K562 (cell line): Measurements from ENCODE around the gene DRGX. TPM values are rescaled to one million over a fixed set of nuclear protein-coding genes. Genes with fewer than 3 reads are reported as not detected.

ENCODE experiments used
- ATAC-seq: fragments of 200-7000 bp; cut with Tn5 transposase; 3 replicates; pipeline ENCODE4 v1.9.1; 2020; ENCODE audit warnings: moderate library complexity
- BruUV-seq: library from RNA; stranded (reverse); fragments of 400-500 nt; replicated peaks from 2 replicates; lab custom pipeline; 2021; lab: Mats Ljungman, UMichigan
- CTCF ChIA-PET: fragments of 300-600 bp; formaldehyde crosslinking; extraction: SDS; loops from one replicate; lab custom pipeline; 2021; ENCODE audit warnings: low intra/inter-chr PET ratio; lab: Yijun Ruan, JAX
- POLR2A ChIA-PET: fragments of 300-600, 350-650 bp; sonication (Branson Sonifier 250); formaldehyde crosslinking; extraction: SDS; loops from one replicate; lab custom pipeline; 2021; ENCODE audit warnings: antibody characterized with exemption, inconsistent platforms; lab: Yijun Ruan, JAX
- DNase-seq, 4 experiments: peaks; one replicate each; pipeline versions ENCODE4 v3.0.0 to v3.0.0-alpha.2; 2011 to 2018; ENCODE audit warnings: low spot score in 3 of 4, mixed read lengths in 3 of 4; ENCODE audit errors: extremely low read depth in 1 of 4
- FAIRE-seq: peaks from 2 replicates; lab custom pipeline; 2011; peaks lifted over from hg19 to GRCh38; lab: Jason Lieb, UNC
- H2AFZ ChIP-seq: 2 replicates; pipeline ENCODE4 v1.6.0; 2011; ENCODE audit warnings: low read depth, low read length, control low read depth, inconsistent platforms
- H3K27ac ChIP-seq: fragments of 200-600 bp; 3 replicates; pipeline ENCODE4 v1.8.0; 2011; ENCODE audit warnings: low read depth, mild to moderate bottlenecking, control low read depth, inconsistent platforms, low read length, moderate library complexity, mixed read lengths; ENCODE audit errors: extremely low read depth
- H3K27me3 ChIP-seq, 2 experiments: fragments of 300-600 bp in 1 of 2; 2 replicates in 1 of 2; 3 replicates in 1 of 2; pipeline versions ENCODE4 v1.6.0 to v1.8.0; 2011; ENCODE audit warnings: inconsistent platforms in 2 of 2, low read length in 2 of 2, mild to moderate bottlenecking in 1 of 2, mixed read lengths in 1 of 2, moderate library complexity in 1 of 2; ENCODE audit not compliant: control insufficient read depth in 2 of 2, insufficient read depth in 2 of 2
- H3K36me3 ChIP-seq: fragments of 300-600 bp; 3 replicates; pipeline ENCODE4 v1.8.0; 2011; ENCODE audit warnings: mild to moderate bottlenecking, low read length, inconsistent platforms; ENCODE audit not compliant: control insufficient read depth, insufficient read depth
- H3K4me1 ChIP-seq, 2 experiments: fragments of 200-600 bp in 1 of 2; replicated peaks in 1 of 2; 2 replicates in 1 of 2; 3 replicates in 1 of 2; pipeline versions ENCODE4 v1.5.1 to v1.8.0; 2011; ENCODE audit warnings: inconsistent platforms in 2 of 2, low read length in 2 of 2, mild to moderate bottlenecking in 1 of 2, mixed read lengths in 1 of 2, moderate library complexity in 1 of 2; ENCODE audit not compliant: control insufficient read depth in 2 of 2, insufficient read depth in 2 of 2
- H3K4me2 ChIP-seq: 2 replicates; pipeline ENCODE4 v1.6.1; 2011; ENCODE audit warnings: low read length, control low read depth, inconsistent platforms, mixed read lengths; ENCODE audit not compliant: insufficient read depth
- H3K4me3 ChIP-seq: fragments of 200-600 bp; sonication (generic), shearing (Covaris generic); 2 replicates; pipeline ENCODE4 v1.5.1; 2016; ENCODE audit warnings: control low read depth, inconsistent platforms
- H3K79me2 ChIP-seq: fragments of 200-600 bp; 3 replicates; pipeline ENCODE4 v1.8.0; 2011; ENCODE audit warnings: low read length, inconsistent platforms; ENCODE audit not compliant: control insufficient read depth, insufficient read depth
- H3K9ac ChIP-seq, 2 experiments: 2 replicates each; pipeline versions ENCODE4 v1.6.0 to v1.6.1; 2011; ENCODE audit warnings: low read depth in 2 of 2, low read length in 2 of 2, control low read depth in 1 of 2, inconsistent platforms in 1 of 2, mild to moderate bottlenecking in 1 of 2, mixed read lengths in 1 of 2; ENCODE audit not compliant: insufficient read depth in 1 of 2
- H3K9me1 ChIP-seq: one replicate; pipeline ENCODE4 v1.6.0; 2011; ENCODE audit warnings: inconsistent platforms, mild to moderate bottlenecking, low read length, moderate library complexity; ENCODE audit not compliant: control insufficient read depth, insufficient read depth
- H3K9me3 ChIP-seq: replicated peaks from 2 replicates; pipeline ENCODE4 v1.5.1; 2011; ENCODE audit warnings: low read depth, low read length, inconsistent platforms; ENCODE audit not compliant: control insufficient read depth, insufficient read depth
- H4K20me1 ChIP-seq: replicated peaks from 2 replicates; pipeline ENCODE4 v1.6.1; 2011; ENCODE audit warnings: low read length, inconsistent platforms, mixed read lengths; ENCODE audit not compliant: control insufficient read depth, insufficient read depth
- ARHGAP35 ChIP-seq: fragments of 450-650 bp; IDR thresholded peaks from 2 replicates; pipeline ENCODE4 v1.6.1; 2018; ENCODE audit not compliant: partially characterized antibody
- CEBPG ChIP-seq, 3 experiments: fragments of 200-800 bp in 1 of 3; sonication (Bioruptor generic) in 1 of 3; sonication (generic) in 1 of 3; formaldehyde crosslinking in 1 of 3; IDR thresholded peaks in 2 of 3; conservative IDR thresholded peaks in 1 of 3; 2 replicates each; pipeline versions ENCODE4 v1.6.1 to v1.8.0; 2016 to 2022; ENCODE audit warnings: missing compliant biosample characterization in 2 of 3, missing genetic modification characterization in 2 of 3, mild to moderate bottlenecking in 1 of 3, missing genetic modification reagents in 1 of 3
- PHF8 ChIP-seq: fragments of 200-600 bp; sonication (generic); IDR thresholded peaks from 2 replicates; pipeline ENCODE4 v1.6.1; 2012; ENCODE audit warnings: mixed run types, mild to moderate bottlenecking, inconsistent platforms, low read length, moderate library complexity, borderline replicate concordance
- U2AF1 ChIP-seq: fragments of 200-400 bp; formaldehyde crosslinking; optimal IDR thresholded peaks from 2 replicates; pipeline ENCODE3; 2017; ENCODE audit warnings: mild to moderate bottlenecking, low read depth, low read length, moderate library complexity
- ZNF507 ChIP-seq: conservative IDR thresholded peaks from 2 replicates; pipeline ENCODE4 v1.6.1; 2017; ENCODE audit warnings: missing genetic modification characterization, missing compliant biosample characterization
- ZSCAN32 ChIP-seq: fragments of 450-650 bp; formaldehyde crosslinking; IDR thresholded peaks from 2 replicates; pipeline ENCODE4 v1.4.0; 2020; ENCODE audit warnings: mild to moderate bottlenecking, moderate library complexity
- WGBS: fragments of 100-300 bp; shearing (Covaris generic); methylation state at CpG from one replicate; pipeline ENCODE4 v1.1.6; 2016; ENCODE audit warnings: low coverage, mixed read lengths; ENCODE audit not compliant: insufficient coverage; ENCODE audit errors: missing lambda C conversion rate; 5-methylcytosine and 5-hydroxymethylcytosine counted together
- in situ Hi-C: fragments of 300-500 bp; cut with MboI; formaldehyde crosslinking; loops from 4 replicates; pipeline ENCODE4 v1.15.0; 2018; ENCODE audit warnings: inconsistent platforms, mixed read lengths
- intact Hi-C: fragments of 100-400 bp; cut with micrococcal nuclease; formaldehyde crosslinking; loops from 2 replicates; pipeline ENCODE4 v1.14.2; 2022
- polyA plus RNA-seq, 8 experiments: library from polyadenylated mRNA; depleted of rRNA in 4 of 8; stranded (reverse) in 5 of 8; unstranded in 3 of 8; fragments of >200 nt; fragmentation: Nextera tagmentation in 2 of 8; fragmentation: Illumina TruSeq in 1 of 8; extraction: Ambion mirVana in 2 of 8; extraction: Trizol in 1 of 8; gene quantifications; 2 replicates each; pipeline versions ENCODE4 v1.2.1 to v1.2.3, GENCODE V29; 2011 to 2014; ENCODE audit warnings: inconsistent platforms in 1 of 8, missing spikeins in 1 of 8
- total RNA-seq, 7 experiments: library from RNA; depleted of rRNA in 6 of 7; stranded (reverse); fragments of >200 nt in 6 of 7; fragmentation: Illumina TruSeq in 2 of 7; extraction: Trizol in 2 of 7; gene quantifications; 2 replicates each; pipeline versions ENCODE4 v1.2.1 to v1.2.3, GENCODE V29; 2011 to 2021; ENCODE audit warnings: low replicate concordance in 1 of 7
- TF ChIP-seq, protein P1 (sequence below): fragments of 250-450 bp; sonication (Bioruptor Pico); IDR thresholded peaks from 2 replicates; pipeline ENCODE4 v1.8.0; 2022; ENCODE audit warnings: inconsistent platforms, mild to moderate bottlenecking, moderate library complexity, borderline replicate concordance
- TF ChIP-seq, protein P2 (sequence below), 2 experiments: IDR thresholded peaks in 1 of 2; conservative IDR thresholded peaks in 1 of 2; 2 replicates each; pipeline ENCODE4 v1.6.1; 2016; ENCODE audit warnings: low read depth in 2 of 2, mild to moderate bottlenecking in 1 of 2, missing compliant biosample characterization in 1 of 2, missing genetic modification characterization in 1 of 2, moderate library complexity in 1 of 2
- TF ChIP-seq, protein P3 (sequence below): sonication (generic); formaldehyde crosslinking; IDR thresholded peaks from 2 replicates; pipeline ENCODE4 v1.5.0; 2020; ENCODE audit warnings: missing genetic modification reagents

Gene DRGX
- total and polyA plus RNA-seq, 9 of the 15 experiments (the other 6 are each of a cell fraction or from before 2014, with no cell fraction given), result not detected

DNA sequence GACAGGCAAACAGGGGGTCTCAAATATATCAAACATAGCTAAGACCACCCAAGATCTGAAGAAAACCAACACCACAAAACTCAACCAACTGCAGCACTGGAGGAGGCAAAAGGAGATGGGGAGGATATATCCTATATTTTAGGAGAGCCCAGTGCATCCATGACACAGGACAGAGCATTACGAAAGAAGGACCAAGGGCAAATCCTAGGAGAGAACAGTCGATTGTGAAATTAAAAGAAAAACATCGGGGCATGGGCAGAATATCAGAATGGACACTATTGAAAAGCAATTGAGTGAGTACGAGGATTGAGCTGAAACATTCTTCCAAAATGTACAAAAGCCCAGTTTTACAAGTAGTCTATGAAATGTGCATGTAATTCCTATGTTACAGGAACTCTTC lies 48.5 kb upstream of the DRGX start:
- DNase-seq (no peak), FAIRE-seq (no peak), ATAC-seq (no peak)
- H3K27ac ChIP-seq, result no peak overlapping the region
- H2AFZ ChIP-seq, result no peak overlapping the region
- no peak overlapping the region for H3K4me3 ChIP-seq
- no TSS peak for BruUV-seq
- 4% methylated on average over 4 of the region's 4 CpGs for WGBS
- peaks cover 0 to 9% of the 10 kb centered on the region in 2 experiments; a peak in 3 of 5 replicates for H3K4me1 ChIP-seq
- no peak for TF ChIP-seq U2AF1
- TF ChIP-seq, protein P1, sequence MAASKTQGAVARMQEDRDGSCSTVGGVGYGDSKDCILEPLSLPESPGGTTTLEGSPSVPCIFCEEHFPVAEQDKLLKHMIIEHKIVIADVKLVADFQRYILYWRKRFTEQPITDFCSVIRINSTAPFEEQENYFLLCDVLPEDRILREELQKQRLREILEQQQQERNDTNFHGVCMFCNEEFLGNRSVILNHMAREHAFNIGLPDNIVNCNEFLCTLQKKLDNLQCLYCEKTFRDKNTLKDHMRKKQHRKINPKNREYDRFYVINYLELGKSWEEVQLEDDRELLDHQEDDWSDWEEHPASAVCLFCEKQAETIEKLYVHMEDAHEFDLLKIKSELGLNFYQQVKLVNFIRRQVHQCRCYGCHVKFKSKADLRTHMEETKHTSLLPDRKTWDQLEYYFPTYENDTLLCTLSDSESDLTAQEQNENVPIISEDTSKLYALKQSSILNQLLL (CRISPR knock-in tag), result no peak
- peaks cover 19 to 20% of the 10 kb centered on the region in 2 experiments for H3K27me3 ChIP-seq
- H3K36me3 ChIP-seq, result no peaks in the 10 kb centered on the region
- CTCF ChIA-PET, result no interaction called here
- in situ Hi-C loops, result no loop called here
- no peaks in the 10 kb centered on the region for H3K9me1 ChIP-seq
- no peaks in the 10 kb centered on the region for H3K79me2 ChIP-seq
- no peak overlapping the region for H3K9ac ChIP-seq
- intact Hi-C loops, result no loop called here
- POLR2A ChIA-PET, result interaction anchor here (0.6 to 1.8 kb wide), 4 partner anchors 10 to 415 kb away, joined by 3 to 5 read pairs (median 4); no protein-coding TSS in a partner anchor
- H3K4me2 ChIP-seq, result no peak overlapping the region
- no peaks in the 10 kb centered on the region for H4K20me1 ChIP-seq
- no peaks in the 10 kb centered on the region for H3K9me3 ChIP-seq

DNA sequence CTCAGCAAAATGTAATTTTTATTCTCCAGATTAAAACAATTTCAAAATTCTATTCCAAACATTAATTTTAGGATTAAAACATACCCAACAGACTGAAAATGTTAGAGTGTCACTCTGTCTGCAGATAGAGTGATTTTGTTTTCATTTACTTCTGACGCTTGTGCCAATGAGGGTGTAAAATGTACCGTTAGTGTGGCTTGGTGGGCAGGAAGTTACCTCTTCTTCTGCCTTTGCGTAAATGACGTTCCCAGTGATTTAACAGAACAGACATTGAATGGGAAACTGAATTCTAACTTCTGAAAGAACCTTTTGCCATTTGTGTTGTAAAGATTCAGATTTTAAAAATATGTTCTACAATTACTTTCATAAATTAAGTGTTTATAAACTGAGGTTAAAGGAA lies 47.0 kb upstream of the DRGX start:
- CTCF ChIA-PET, result no interaction called here
- Histone ChIP-seq H4K20me1 (no peaks in the 10 kb centered on the region), H3K4me2 (no peak overlapping the region), H3K4me3 (no peak overlapping the region), H3K36me3 (no peaks in the 10 kb centered on the region), H3K4me1 (peaks cover 0 to 9% of the 10 kb centered on the region in 2 experiments; a peak in 3 of 5 replicates), H3K27me3 (peaks cover 19 to 20% of the 10 kb centered on the region in 2 experiments), H3K27ac (no peak overlapping the region), H3K79me2 (no peaks in the 10 kb centered on the region), H3K9ac (no peak overlapping the region), H3K9me1 (no peaks in the 10 kb centered on the region), H2AFZ (no peak overlapping the region), H3K9me3 (no peaks in the 10 kb centered on the region)
- ATAC-seq (no peak), DNase-seq (no peak), FAIRE-seq (no peak)
- in situ Hi-C loops (no loop called here), intact Hi-C loops (no loop called here)
- no TSS peak for BruUV-seq
- WGBS, result 14% methylated on average over 4 of the region's 4 CpGs
- POLR2A ChIA-PET, result no interaction called here
- TF ChIP-seq, protein P2, sequence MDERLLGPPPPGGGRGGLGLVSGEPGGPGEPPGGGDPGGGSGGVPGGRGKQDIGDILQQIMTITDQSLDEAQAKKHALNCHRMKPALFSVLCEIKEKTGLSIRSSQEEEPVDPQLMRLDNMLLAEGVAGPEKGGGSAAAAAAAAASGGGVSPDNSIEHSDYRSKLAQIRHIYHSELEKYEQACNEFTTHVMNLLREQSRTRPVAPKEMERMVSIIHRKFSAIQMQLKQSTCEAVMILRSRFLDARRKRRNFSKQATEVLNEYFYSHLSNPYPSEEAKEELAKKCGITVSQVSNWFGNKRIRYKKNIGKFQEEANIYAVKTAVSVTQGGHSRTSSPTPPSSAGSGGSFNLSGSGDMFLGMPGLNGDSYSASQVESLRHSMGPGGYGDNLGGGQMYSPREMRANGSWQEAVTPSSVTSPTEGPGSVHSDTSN (CRISPR knock-in tag; IDR thresholded peaks at IDR 0.05; ENCODE audit: low read depth), result no peak
- TF ChIP-seq, protein P2 (tag; conservative IDR thresholded peaks at IDR 0.05; ENCODE audit: low read depth), result no peak
- TF ChIP-seq ARHGAP35, result no peak
- TF ChIP-seq, protein P3, sequence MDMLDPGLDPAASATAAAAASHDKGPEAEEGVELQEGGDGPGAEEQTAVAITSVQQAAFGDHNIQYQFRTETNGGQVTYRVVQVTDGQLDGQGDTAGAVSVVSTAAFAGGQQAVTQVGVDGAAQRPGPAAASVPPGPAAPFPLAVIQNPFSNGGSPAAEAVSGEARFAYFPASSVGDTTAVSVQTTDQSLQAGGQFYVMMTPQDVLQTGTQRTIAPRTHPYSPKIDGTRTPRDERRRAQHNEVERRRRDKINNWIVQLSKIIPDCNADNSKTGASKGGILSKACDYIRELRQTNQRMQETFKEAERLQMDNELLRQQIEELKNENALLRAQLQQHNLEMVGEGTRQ (CRISPR knock-in tag), result no peak
- TF ChIP-seq PHF8, result no peak
- TF ChIP-seq ZSCAN32 (CRISPR knock-in tag), result no peak
- no peak for TF ChIP-seq ZNF507
- TF ChIP-seq CEBPG (CRISPR knock-in tag; IDR thresholded peaks at IDR 0.05), result no peak
- TF ChIP-seq CEBPG (tag; conservative IDR thresholded peaks at IDR 0.05 in 1 of 2, IDR thresholded peaks at IDR 0.05 in 1 of 2), result no peak
